Epidermal melanocyte (primary cell): ENCODE results near the gene DYNLL1.
"Not testable (repeated sequence)": the region's sequence is repeated elsewhere in the genome, so short reads cannot be mapped to it uniquely, and the experiment has no call there.

Source experiments
- DNase-seq: peaks from one replicate; pipeline ENCODE4 v3.0.0; 2011; ENCODE audit warnings: low spot score; ENCODE audit not compliant: insufficient read length

The DYNLL1 gene

DNA sequence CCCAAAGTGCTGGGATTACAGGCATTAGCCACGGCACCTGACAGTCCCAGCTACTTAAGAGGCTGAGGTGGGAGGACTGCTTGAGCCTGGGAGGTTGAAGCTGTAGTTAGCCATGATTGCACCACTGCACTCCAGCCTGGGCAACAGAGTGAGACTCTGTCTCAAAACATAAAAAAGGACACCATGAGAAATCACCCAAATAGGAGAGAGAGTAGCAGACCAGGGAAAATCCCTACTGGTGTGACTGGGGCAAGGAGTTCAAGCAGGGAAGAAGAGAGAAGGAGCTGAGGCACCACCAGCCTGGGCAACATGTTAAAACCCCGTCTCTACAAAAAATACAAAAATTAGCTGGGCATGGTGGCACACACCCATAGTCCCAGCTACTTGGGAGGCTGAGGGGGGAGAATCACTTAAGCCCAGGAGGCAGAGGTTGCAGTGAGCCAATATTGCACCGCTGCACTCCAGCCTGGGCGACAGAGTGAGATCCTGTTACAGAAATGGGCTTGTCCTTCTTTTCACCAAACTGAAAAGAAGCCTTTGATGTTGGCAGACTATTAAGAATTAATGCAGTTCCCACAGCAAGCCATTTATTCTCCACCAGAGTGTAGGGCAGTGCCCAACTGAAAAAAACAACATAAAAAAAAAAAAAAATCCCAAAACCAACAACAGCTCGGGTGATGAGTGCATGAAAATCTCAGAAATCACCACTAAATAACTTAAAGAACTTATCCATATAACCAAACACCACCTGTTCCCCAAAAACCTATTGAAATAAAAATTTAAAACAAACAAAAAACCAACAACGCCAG lies 21.9 kb upstream of the DYNLL1 start:
- DNase-seq, result no peak

DNA sequence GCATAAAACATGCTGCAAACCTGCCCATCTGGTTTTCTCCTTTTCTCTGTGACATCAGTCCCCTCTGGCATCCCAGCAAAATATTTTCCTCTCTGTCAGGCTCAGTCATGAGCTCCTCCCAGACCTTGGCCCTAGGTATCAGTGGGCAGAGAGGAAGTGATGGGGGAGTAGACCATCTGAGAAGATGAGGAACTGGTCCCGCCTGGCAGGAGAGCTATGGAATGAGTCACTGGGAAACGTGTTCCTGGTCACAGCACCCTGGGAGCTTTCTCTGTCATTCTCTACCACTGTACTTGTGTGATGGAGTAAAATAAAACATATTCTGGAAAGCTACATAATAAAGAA lies 21.3 kb upstream of the DYNLL1 start:
- no peak for DNase-seq

DNA sequence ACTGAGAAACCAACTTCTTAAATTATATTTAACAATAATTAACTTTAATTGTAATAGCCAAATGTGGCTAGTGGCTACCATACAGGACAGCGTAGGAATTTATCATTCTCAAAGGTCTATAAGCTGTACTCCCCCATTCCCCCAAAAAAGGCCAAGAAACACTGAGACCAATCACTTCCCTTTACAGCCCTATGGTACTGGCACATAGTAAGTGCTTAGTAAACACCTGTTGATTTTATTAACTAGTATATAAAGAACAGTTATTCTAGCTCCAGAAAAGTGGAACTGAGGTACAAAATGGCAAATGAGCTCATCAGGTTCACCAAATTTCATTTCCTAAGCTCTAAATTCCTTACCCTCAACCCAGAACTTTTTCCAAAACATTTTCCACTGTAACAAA lies 20.3 kb upstream of the DYNLL1 start:
- no peak for DNase-seq

DNA sequence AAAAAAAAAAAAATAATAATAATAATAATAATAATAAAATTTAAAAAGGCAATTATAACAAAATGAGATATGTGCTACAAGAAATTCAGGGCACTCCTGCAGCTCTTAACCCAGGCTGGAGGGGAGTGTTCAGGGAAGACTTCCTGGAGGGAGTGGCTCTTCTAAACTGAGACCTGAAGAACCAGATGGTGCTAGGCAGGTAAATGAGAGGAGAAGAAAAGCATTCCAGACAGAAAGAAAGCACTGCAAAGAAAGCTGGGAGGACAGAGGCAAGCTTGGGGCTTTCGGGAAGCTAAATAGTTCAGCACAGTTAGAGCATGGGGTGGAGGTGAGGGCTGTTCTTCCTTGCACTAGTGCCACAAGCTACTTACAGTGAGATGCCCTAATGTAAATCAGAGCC lies 16.5 kb upstream of the DYNLL1 start:
- no peak for DNase-seq

DNA sequence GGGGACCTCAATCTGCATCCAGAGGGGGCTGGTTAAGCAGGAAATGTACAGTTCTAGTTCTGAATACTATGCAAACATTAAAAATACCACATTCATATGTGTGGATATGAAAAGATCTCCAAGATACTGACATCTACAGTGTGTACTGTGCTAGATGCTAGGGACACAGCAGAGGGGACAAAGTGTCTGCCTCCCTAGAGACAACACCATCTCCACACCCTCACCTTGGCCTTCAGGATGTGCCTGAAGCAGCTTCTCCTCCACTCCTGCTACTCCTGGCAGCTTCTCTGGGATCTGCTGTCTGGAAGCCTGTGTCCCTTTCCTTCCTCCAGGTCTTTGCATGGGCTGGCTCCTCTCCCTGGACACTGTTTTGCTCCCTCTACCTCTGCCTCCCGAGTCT lies 15.7 kb upstream of the DYNLL1 start:
- DNase-seq, result no peak

DNA sequence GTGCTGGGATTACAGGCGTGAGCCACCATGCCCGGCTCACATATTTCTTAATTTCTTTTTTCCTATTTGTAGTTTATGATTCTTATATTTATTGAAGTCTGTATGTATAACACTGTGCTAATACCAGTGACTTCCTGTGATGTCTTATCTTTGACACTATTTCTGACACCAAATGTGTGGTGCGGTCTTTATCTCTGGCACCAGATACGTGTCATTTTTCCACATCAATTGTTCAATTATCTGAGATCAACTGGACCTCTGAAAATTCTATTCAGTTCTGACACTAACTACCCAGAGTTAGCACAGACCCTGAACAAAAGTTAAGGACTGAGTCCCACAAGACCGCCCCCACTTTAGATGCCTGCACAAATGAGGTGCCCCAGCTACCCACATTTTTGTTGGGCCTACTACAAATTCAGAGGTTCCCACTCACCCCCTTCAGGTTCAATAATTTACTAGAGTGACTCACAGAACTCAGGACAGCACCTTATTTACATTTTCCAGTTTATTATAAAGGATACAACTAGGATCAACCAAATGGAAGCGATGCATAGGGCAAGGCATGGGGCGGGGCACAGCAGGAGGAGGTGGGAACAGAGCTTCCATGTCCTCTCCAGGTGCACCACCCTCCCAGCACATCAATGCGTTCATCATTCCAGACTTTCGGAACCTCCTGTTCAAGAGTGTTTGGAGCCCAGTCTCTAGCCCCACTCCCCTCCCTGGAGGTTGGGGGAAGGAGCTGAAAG lies 14.7 kb upstream of the DYNLL1 start:
- no peak for DNase-seq

DNA sequence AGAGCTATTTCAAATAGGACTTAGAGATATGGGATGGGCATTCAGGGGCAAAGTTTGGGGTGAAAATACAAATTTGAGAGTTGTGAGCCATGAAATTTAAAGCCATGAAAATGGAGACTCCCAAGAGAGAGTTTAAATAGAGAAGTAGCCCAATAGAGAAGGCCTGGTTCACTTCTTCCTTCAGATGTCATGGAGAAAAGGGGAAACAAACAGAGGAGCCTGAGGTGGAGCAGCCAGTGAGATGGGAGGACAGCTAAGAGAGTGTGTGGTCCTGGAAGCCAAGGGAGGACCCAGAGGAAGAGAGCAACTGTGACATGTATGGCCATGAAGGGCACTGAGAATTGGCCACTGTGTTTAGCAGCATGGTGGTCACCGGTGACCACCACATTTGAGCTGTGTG lies 12.3 kb upstream of the DYNLL1 start:
- no peak for DNase-seq

DNA sequence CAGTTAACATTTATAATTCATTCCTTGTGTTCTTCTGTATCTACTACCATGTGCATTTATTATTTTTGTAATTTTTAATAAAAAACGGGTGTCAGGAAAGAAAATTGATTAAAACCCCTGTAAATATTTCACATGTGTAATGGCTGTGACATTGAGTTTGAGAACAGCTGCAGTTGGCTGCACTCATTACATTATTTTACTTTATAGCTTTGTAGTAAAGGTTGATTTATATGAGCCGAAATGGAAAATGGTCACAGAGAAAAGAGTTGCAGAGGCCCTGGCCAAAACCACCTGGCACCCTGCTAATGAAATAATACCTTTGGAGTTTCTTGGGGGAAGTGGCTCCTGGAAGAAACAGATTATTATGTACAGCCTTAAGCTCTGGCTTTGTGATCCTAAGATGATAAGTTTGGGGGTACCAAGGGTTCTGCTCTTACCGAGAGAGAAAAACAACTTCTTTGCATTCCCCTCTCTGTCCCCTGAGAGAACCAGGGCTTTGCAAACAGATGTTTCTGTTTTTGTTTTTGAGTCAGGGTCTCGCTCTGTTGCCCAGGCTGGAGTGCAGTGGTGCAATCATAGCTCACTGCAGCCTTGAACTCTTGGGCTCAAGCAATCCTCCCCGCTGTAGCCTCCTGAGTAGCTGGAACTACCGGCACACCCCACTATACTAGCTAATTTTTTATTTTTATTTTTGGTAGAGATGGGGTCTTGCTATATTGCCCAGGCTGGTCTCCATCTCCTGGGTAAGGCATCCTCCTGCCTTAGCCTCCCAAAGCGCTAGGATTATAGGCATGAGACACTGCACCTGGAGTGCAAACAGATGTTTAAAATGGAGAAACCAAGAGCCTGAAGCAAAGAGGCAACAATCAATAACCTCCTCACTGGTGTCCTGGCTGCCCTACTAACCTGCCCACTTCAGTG lies 9.7 kb upstream of the DYNLL1 start:
- no peak for DNase-seq

DNA sequence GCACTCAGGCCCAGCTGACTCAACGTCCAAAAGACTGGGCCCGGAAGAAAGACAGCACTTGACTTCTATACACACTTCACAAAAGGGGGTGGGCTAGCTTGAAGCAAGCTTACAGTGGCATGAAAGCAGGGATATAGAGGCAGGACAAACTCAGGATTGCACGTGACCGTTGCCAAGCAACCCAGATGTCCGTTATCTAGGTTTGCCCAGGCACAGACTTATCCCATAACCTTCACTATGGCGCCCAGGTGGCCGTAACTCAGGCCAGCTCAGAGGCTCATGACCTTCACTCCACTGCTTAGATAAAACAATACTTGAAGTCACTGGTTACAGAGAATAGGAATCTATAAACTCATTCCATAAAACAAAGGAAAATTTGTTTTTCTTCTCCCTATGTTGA lies 8.4 kb upstream of the DYNLL1 start:
- not testable (repeated sequence) for DNase-seq

DNA sequence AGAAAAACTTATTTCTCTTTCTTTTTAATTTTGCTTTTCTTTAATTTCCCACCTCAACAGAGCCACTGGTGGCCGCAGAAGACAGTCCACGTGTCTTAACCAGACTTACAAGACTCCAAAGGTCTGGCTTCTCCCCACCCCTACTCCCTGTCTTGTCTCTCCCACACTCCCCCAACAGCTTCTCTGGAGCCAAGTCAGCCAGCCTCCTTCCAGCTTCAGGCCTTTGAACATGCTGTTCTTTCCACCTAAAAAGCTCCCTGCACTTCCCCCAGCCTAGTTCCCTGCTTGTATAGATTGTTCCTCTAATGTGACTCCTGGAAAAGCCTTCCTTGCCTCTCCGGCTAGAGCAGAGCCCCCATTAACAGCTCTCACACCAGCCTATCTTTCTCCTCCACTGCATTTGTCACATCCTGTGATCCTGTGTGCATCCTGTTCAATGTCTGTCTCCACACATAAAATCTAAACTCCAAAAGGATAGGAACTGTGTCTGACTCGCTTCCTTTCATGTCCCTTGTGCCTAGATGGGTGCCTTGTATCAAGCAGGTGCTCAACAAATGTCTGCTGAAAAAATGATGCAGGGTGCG lies 7.8 kb upstream of the DYNLL1 start:
- DNase-seq, result no peak

DNA sequence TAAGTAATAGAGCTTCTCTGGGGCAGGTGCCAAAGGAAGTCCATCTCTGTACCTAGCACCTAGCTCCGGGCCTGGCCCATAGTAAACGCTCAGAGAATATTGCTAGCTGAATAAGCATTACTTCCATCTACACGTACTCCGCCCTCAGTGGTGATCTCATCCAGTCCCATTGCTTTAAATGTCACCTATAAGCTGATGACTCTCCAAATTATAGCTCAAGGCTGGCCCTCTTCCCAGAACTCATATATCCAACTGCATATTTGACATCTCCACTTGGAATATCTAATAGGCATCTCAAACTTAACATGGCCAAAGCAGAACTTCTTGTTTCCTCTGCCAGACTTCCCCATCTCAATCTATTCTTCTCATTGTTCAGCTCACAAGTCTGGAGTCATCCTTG lies 6.9 kb upstream of the DYNLL1 start:
- DNase-seq, result no peak

DNA sequence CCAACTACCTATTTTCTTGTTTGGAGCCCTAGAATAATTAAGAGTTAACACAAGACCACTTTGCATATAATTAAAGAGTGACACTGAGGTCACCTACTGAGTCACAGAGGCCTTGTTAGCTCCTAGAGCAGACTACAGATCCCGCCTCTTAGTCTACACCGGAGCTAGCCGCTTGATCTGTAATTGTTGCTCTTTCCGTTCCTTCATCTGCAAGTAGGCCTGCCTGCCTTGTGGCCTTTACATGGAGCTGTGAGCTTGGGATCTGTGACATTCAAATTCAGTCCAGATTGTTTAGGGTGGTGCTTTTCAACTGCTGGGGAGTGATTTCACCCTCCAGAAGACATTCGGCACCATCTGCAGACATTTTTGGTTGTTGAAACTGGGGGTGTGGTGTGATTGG lies 5.6 kb upstream of the DYNLL1 start:
- no peak for DNase-seq

DNA sequence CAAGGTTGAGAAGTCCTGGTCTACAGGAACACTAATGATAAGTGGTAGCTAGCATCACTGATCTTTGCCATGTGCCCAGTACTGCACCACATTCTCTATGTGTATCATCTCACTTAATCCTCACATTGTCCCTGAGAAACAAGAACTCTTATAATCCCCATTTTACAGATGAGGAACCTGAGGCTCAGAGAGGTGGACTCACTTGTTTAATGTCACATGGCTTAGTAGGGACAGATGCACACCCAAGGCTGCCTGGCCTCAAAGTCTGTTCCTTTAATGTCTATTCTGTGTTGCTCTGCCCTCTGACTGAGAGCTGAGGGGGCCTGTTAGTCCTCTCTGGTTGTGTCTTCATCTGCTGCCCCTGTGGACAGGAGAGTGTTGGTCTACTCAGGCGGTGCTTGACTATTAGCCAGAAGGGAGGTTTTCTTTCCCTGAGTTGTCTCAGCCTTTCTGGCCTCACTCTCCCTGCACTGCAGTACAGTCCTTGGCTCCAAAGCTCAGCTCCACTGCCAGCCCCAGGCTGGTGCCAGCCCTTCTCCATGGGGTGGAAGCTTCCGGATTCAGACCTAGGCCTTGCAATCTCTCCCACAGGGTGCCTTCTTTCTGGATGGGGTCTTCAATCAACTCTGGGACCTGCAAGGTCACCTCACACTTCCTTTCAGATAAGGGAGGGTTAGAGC lies 4.9 kb upstream of the DYNLL1 start:
- DNase-seq, result no peak

DNA sequence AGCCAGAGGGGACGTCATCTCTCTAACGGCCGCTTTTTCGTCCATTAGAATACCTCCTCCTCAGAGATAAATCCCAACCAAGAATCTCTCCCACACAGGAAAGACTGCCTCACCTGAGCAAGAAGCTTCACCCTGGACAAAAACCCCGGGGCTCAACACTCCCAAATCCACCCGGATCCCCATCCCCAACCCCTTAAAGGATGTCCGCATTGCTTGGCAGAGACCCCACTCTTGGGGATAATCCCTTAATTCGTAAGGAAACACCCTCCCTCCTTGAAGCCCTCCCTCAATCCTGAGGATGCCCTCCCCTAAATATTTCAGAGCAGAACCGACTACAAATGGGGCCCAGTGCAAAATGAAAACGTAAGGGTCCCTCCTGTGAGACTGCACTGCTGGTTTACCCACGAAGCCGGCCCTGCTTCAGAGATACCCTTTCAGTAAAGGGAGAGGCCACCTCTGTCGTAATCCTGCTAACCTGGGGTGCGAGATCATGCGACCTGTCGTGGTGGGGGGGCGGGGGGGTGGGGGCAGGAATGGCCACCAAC lies 655 bp upstream of the DYNLL1 start:
- no peak for DNase-seq

DNA sequence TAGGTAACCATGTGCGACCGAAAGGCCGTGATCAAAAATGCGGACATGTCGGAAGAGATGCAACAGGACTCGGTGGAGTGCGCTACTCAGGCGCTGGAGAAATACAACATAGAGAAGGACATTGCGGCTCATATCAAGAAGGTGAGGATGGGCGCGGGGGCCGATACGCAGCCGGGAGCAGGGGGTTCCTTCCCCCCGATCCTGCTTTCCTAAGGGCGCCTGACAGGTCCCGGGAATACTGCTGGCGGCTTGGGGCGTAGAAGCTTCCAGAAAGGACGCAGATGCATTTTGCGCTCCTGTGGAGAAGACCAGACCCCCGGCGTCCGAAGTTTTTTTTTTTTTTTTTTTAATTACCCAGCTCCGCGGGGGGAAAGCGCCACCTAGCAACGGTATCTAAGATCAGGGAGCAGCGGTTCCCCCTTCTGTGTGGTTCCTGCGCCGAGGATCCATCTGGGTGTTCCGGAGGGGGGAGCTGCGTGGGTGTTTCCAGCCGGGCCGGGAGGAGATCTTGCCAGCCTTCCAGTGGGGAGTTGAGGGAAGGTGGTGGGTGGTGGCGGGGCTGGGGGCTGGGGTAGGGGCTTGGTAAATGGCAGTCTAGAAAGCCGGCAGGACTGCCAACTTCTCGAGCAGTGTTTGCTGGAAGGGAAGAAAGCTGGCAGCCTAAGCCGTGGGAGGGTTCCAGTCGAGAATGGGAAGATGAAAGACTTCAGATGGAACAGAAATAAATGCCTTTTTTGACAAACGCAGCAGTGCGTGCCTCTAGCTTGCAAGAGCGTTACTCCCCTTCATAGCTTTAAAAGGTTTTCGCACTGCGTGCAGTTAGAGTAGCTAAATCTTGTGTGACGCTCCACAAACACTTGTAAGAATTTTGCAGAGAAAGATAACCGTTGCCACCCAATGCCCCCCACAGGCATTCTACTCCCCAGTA lies 764 bp downstream of the DYNLL1 start:
- peak; percentile 51 for DNase-seq

DNA sequence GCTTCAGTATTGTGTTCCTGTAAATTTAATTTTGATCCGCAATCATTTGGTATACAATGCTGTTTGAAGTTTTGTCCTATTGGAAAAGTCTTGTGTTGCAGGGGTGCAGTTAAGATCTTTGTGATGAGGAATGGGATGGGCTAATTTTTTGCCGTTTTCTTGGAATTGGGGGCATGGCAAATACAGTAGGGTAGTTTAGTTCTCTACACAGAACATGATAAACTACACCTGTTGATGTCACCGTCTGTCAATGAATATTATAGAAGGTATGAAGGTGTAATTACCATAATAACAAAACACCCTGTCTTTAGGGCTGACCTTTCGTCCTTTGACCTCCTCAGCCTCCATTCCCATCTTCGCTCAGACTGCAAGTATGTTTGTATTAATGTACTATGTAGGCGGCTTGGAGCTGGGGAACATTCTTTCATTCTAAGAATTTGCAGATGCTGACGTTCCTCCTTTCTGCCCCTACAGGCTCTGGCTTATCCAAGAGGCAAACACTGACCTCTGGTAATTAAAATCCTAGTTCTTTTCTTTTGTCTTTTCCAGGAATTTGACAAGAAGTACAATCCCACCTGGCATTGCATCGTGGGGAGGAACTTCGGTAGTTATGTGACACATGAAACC lies 1.7 kb downstream of the DYNLL1 start:
- no peak for DNase-seq

DNA sequence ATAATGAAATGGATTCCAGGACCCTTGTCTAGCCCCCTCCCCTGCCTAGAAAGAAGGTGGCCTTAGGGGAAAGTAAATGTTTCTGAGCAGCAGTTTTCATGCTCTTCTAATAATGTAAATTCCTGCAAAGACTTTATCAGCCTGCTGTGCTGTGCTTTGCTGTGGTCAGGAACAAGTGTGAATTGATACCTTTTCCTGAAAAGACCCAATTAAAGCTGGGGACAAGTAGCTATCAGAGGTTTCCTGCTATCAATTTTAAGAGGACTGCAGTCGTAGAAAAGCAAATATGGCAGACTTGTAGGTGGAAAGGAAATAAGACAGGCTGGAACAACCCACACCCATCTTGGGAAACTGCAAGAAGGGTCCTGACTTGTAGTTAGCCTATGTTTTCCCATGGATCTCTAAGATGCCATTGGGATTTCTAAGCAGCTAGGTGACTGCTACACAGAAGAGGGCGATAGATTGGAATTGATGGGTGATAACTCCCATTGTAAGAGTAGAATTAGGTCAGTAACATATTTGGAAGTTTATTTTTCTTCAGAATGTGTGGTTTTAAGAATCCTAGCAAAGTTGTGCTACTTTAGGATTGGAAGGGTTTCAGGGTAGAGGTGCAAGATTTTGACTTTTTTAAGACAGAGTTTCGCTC lies 3.1 kb downstream of the DYNLL1 start:
- DNase-seq, result no peak

DNA sequence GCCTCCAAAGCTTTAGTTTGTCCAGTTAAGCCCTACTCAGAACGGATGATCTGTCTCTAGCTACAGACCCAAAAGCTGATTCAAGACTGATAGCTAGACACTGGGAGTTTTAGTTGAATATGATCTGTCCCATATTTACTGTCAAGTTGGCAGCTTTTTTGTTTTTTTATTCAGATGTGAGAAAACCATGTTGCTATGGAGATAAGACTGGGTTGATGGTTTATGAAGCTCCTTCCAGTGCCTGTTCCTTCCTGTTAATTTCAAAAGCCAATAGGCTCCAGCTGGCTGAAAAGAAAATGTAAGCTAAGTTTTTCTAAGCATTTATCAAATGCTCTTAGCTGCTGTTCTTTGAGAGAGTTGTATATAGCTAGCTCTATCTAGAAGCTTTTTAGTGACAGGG lies 4.7 kb downstream of the DYNLL1 start:
- DNase-seq, result no peak

DNA sequence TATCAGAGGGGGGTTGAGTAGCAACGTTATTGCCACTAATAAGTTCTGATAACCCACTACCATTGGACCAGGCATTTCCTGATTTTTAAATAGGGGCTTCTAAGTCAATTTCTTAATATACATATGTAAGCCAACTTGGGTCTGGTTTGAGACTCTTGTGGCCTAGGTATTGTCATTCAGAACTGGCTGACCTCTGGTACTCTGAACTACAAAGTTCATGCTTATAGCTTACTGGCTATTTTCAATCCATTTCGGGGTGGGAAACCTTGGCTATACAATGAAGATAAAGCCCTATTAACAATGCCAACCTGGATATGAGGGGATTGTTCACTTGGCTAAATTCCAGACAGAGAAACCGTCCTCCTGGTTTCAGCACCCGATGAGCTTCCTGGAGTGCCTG lies 8.7 kb downstream of the DYNLL1 start:
- DNase-seq, result no peak
